Measurements from ENCODE around the gene FRMPD4.

FRMPD4 gene

DNA sequence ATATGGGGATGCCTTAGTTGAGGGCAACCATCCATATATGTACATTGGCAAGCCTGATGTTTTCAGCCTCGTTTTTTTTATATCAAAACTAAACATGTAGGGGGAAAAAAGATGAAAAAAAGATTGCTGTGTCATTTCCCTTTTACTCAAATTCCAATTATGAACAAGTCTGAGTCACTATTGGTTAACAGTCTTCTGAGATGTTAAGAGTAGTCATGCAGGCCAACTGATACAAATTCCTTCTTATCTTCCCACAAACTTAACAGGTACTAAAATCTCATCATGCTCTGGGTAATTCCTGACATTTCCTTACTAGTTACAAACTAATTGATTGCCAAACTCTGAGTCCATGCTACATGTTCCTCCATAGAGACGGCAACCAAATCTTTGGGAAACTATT lies 222.1 kb downstream of the FRMPD4 start:
- DNase-seq (ENCODE audit: low read depth in 1 of 2, low spot score in 1 of 2): no peak

DNA sequence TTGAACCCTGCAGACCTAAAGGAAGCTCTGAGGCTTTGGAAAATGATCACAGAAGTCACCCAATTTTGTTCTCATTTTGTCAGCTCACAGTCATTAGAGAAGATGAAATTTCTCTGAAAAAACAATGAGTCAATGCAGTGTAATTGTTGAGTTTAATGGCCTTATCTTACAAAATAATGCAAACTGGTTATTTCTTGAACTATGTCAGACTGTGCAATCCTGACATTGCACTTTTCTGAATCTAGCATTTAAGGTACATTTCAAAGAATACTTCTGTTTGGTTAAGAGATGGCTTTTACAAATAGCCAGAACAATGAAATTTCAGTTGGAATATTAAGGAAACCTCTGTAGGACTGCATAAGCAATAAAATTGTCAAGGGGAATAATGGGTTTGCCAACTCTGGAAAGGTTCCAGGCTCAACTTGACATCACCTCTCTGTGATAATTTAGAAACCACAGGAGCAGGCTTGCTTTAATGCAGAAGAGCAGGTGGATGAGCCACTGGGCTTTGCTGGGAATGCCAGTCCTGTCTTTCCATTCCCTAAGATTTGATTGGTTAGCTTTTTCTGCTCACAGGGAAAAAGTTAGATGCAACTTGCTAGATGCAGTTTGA lies 222.8 kb downstream of the FRMPD4 start:
- DNase-seq (ENCODE audit: low read depth in 1 of 2, low spot score in 1 of 2): no peak

DNA sequence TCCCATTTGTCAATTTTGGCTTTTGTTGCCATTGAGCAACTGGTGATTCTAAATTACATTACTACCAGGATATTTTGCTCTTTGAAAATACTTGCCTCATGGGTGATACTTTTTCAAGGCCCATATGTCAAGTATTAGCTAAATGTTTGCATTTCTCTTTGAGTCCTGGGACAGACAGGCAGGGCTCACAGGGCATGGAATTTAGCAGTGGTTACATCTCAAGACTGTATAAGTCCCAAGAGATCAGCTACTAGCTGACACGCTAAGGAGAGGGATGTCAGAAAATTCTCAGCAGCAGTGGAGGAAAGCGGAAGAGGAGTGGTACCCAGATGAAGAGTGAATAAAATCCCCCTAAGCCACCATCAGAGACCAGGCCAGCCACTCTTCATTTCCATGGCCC lies 224.9 kb downstream of the FRMPD4 start:
- no peak for DNase-seq (ENCODE audit: low read depth in 1 of 2, low spot score in 1 of 2)

DNA sequence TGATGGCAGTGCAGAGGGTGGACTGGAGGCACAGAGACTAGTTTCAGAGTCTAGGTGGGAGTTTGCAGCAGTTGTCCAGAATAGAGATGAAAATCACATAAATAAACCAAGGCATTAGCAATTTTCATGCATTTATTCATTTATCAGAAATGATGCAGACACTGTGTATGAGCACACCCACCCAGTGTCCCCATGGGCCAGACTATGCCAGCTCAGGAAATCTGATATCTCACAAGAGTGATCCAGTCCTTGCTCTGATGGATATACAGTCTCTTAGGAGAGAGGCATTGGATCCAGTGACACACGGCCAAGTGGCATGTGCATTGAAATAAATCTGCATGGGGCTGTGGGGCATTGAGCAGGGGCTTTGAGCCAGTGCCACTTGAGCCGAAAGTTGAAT lies 228.2 kb downstream of the FRMPD4 start:
- no peak for DNase-seq (ENCODE audit: low read depth in 1 of 2, low spot score in 1 of 2)

DNA sequence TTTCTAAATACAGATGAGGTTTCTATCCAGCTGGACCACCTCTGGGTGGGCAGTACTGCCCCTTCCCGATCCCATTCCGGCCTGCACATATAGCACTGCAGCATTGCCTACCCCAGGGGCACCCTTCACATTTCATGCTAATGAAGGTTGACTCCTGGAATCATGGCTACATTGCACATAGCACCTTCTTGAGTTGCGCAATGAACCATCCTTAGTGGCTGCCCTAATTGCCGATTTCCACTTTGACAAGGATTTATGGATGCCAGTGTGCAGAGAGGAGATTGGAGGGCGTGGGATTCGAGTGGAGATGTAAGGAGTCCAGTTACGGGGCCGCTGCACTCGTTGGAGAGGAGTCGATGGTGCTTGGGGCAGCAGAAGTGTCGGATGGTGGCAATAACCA lies 229.0 kb downstream of the FRMPD4 start:
- no peak for DNase-seq (ENCODE audit: low read depth in 1 of 2, low spot score in 1 of 2)

DNA sequence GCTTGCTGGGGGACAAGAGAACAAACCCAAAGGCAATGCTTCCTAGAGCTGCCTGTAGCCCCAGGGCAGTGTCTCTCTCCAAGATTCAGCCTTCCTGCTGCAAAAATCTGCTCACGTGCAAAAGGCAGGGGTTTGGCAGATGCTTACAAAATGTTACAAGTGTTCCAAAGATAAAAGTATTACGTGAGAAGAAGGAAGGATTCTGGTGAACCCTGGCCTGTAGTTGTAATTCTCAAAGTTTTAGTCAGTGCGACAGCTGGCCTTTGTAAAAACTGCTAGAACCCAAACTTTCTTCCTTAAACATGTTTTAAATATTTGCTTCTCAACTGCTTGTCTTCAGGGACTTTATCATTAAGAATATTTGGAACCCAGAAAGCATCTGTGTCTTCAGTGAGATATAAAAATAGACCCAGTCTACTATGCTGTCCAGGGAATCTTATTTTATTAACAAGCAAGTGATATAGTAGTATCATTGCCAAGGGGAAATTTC lies 232.3 kb downstream of the FRMPD4 start:
- DNase-seq (ENCODE audit: low read depth in 1 of 2, low spot score in 1 of 2): no peak

DNA sequence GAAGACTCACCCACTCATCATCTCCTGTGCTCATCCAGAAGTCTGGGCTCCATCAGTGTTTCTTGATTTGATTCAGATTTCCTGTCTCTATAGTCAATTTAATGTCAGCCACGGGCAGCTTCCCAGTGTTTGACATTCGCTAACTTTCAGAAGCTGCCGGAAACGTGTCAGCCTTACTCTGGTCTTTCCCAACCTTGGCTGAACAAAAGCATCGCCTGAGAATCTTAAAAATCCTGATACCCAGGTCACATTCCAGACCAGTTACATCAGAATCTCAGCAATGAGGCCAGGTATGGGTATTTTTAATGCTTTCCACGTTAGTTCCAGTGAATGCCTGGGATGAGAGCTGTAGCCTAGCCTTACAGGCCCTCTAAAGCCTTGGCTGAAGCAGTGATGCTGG lies 233.8 kb downstream of the FRMPD4 start:
- no peak for DNase-seq (ENCODE audit: low read depth in 1 of 2, low spot score in 1 of 2)

DNA sequence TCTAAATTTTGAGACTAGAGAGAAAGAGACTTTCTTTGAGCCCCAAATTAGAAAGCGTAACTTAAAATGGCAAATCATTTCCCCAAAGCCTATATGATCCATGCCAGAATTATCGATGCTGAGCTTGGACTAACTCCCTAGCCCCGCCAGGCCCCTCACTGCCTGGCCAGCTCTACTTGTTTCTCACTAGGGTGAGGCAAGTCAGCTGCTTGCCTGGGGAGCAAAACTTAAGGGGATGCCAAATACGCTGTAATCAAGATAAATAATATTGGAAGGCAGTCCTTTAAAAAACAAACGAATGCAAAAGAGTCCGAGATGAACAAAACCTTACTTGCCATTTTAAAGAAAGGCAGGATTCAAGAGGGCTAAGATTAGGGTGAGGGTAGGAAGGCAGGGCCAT lies 236.0 kb downstream of the FRMPD4 start:
- no peak for DNase-seq (ENCODE audit: low read depth in 1 of 2, low spot score in 1 of 2)

DNA sequence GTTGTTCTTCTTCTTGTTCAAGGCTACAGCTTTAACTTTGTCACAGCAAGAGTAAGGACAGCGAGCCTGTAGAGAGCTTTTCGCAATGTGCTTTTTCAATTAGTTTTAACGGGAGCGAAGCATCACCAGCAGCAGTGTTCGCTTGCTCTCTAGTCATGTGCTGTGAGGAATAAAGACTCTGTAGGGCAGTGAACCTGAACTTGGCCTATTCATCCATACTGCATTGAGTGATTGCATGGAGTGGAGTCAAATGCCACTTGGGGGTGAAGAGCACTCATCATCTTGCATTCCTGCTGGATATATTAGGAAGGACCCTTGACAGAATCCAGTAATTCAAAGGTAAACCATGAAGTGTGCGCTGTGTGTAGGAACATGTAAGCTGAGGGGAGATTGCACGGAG lies 240.0 kb downstream of the FRMPD4 start:
- DNase-seq (ENCODE audit: low read depth in 1 of 2, low spot score in 1 of 2): no peak

DNA sequence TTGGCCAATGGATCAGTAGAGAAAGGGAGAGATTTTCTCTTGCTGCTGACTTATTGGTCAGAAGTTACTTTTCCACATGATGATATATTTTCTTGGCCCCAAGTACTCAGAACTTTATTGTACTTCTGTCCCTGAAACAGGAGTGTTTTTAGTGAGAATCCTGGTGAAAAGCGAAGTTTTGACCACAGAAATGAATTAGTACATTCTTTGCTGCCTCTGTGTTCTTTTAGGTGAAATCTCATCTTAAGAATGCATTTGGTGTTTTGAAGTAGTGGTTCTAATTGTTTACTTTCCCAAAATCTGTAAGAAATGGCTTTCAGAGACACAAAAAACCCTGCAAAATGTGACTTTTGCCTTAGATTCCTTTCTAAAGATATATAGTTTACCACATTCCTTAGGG lies 240.4 kb downstream of the FRMPD4 start:
- DNase-seq (ENCODE audit: low read depth in 1 of 2, low spot score in 1 of 2): no peak

DNA sequence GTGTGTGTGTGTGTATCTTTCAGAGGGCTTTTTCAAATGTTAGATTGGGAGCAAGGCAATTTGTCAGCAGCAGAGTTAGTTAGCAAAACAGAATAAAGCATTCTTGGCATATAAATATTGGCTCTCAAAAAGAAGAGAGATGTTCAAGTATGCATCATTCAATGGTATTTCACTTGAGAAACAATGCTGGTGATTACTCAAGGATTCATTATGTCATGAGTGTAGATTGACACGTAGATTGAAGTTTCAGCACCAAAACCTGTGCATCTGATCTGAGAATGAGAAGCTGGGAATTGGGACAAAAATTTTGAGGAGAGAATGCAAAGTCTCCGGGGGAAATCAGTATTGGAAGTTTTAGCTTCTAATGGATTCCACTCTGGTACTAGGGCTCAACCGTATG lies 241.4 kb downstream of the FRMPD4 start:
- DNase-seq (ENCODE audit: low read depth in 1 of 2, low spot score in 1 of 2): no peak

DNA sequence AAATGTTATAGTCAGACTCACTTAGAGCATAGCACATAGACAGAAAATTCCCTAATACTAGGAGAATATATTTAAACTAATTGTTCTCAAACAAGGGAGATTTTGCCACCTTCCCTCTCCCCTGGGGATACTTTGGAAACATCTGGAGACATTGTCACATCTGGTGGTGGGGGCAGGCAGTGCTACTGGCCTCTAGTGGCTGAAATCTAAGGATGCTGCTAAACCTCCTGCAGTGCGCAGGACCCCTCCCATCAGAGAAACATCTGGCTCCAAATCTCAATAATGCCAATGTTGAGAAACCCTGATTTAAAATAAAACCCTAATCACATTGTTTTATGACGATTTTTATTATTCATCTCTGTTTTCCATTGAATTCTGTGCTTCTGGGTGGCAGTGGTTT lies 244.9 kb downstream of the FRMPD4 start:
- no peak for DNase-seq (ENCODE audit: low read depth in 1 of 2, low spot score in 1 of 2)

DNA sequence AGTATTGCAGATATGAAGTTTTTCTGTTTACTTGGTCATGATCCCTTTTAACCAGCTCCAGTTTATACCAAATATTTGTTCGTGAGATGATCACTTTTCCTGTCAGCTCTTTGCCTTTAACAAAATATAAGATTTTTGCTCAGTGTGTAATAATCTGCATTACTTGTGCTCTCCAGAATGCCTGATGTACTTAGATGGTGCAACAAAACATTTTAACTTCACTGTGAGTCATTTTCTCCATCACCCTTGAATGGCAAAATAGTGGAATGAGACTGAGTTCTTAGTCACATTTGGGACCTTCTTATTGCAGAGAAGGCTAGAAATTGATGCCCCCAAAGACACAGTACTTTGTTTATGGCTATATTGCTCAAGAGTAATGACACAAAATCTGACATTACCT lies 252.0 kb downstream of the FRMPD4 start:
- no peak for DNase-seq (ENCODE audit: low read depth in 1 of 2, low spot score in 1 of 2)

DNA sequence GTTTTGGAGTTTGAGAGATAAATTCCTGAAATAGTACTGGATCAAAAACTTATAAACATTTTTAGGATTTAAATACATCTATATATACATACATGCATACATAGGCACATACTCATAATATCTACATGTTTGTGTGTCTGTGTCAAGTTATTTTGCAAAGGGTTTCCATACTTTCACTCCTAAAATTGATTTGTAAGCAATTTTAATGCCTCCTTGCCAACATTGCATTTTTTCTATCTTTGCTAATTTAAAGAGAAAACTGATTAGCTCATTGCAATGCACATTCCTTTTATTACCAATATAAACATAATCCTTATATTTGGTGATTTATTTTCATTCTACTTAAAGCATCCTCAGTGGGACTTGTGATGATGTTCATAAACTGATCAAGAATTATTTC lies 258.3 kb downstream of the FRMPD4 start:
- no peak for DNase-seq (ENCODE audit: low read depth in 1 of 2, low spot score in 1 of 2)

DNA sequence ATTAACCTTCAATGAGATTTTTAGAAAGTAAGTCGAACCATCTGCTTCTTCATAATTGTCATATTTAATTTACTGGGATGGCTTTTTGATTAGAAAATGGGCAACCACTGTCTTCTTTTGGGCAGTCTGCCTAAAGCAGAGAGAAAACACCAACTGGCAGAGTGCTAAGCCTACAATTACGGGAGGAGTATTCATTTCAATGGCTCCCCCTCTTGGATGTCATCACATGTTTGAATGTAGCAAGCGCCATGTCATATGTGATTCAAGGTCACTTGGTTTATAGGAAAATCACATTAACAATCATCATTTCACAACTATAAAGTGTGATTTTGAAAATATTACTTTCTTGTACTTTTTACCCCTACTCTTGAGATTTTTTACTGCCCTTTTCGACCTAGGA lies 261.9 kb downstream of the FRMPD4 start:
- DNase-seq (ENCODE audit: low read depth in 1 of 2, low spot score in 1 of 2): no peak

DNA sequence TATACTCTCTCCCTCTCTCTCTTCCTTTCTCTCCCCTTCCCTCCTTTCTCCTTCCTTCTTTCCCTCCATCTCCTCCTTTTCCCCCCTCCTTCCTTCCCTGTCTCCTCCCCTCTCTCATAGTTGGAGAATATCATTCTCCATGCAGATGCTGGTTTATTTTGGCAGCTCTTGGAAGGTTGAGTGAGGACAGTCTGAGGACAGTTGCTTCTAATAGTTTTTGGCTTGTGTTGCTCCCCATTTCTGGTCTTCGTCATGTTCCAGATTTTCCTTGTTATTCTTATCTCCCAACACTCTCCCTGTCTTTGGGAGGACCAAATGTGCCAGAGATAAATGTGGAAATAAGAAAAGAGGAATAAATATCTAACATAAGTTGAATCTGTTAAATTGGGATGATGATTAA lies 263.0 kb downstream of the FRMPD4 start:
- DNase-seq (ENCODE audit: low read depth in 1 of 2, low spot score in 1 of 2): no peak

DNA sequence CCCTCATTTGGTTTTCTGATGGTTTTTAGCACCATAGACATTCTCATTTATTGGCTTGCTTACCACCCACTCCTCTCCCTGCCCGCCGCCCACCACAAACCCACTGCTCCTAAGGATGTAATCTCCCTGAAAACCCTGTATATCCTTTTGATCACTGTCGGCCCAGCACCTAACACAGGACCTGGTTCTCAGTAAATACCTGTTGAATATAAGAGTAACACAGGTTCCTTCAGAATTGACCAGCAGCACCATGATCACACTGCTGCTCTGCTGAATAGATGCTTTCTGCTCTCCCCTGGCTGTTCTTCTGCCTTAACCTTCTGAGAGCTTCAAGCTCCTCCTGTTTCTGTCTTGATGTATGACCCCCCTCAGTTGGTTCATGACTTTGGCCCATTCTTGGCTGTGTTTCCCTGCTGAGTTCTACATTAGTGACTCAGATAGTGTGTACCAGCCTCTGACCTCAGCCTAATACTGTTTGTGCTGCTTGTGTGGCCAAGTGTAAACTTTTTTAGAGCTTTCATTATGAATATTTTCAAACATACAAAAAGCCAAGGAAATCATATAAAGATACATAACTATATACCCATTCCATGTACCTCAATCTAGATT lies 265.3 kb downstream of the FRMPD4 start:
- DNase-seq (ENCODE audit: low read depth in 1 of 2, low spot score in 1 of 2): no peak

DNA sequence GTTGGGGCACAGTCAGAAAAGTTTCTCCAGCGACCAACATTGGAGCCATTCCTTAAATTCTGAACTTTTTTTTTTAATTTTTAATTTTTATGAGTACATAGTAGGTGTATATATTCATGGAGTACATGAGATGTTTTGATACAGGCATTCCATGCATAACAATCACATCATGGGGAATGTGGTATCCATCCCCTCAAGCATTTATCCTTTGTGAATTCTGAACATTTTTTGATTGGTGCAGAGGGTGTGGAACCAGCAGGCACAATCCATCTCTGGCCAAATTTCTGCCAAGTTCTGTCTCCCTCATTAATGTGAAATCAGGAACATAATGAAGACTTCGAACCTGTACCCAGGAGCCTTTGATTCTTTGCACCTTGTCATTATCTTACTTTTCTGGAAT lies 267.0 kb downstream of the FRMPD4 start:
- no peak for DNase-seq (ENCODE audit: low read depth in 1 of 2, low spot score in 1 of 2)

DNA sequence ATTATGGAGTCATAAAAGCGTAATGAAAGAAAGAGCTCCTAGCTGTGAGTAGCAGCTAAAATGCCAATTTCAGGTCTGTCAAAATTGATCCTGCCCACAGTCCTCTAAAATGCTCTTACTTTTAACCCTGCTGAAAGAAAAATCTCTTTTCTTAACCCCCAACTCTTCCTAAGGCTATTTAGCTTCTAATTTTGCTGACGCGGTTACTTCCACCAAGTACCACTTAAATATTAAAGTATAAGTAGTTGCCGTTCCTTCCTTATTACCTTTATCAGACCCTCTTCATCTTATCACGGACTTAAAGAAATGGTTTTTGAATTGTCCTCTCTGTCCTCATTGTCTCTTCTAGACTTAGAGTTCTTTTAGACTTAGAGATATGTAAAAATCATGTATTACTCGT lies 272.2 kb downstream of the FRMPD4 start:
- no peak for DNase-seq (ENCODE audit: low read depth in 1 of 2, low spot score in 1 of 2)

DNA sequence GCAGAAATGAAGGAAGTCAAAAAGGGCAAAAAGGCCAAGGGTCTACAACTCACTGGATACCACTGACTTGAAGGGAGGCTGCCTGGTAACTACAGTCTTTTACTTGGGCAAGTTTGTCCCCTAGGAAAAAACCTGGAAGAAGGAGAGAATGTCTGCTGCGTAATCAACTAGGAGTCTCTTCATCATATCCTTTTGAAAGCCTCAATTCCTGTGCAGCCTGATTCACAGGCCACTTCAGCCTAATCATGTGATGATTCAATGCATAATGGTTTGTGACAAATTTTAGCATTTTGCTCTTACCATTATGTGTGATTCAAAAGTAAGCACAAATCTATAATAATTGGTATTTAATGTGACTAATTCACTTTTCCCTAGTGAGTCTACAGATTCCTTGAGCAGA lies 273.6 kb downstream of the FRMPD4 start:
- no peak for DNase-seq (ENCODE audit: low read depth in 1 of 2, low spot score in 1 of 2)

DNA sequence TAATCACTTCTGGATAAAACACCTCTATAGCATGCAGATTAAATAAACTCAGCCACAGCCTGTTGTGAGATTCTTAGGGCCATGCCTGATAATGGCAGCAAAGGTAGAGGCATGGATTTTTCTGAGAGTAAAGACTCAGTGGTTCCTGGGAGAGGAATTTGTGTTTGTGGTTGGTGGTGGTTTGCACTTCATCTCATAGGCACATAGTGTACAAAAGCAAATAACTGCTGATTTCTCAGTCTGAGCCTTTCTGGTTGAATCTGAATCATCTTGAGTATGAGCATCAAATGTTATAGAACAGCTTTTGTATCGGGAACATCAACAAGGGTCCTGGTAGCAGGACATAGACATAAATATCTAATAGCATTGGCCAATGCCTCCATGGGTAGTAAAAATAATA lies 274.3 kb downstream of the FRMPD4 start:
- DNase-seq (ENCODE audit: low read depth in 1 of 2, low spot score in 1 of 2): no peak

DNA sequence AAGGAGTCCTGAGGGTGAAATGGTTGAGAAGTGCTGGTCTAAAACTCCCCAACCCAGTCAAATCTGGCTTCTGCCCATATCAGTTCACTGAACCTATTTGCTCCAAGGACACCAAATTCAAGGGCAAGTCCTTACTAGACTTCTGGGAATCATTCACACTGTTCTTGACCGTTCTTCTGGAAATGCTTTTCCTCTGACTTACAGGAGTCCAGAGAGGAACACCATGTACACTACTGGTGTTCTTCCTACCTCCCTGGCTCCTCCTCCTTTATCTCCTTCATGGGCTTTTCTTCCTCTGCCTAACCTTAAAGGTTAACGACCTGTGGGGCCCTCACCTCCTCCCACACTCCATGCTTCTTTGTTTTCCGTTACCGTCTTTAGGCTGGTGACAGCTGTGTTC lies 281.3 kb downstream of the FRMPD4 start:
- no peak for DNase-seq (ENCODE audit: low read depth in 1 of 2, low spot score in 1 of 2)

DNA sequence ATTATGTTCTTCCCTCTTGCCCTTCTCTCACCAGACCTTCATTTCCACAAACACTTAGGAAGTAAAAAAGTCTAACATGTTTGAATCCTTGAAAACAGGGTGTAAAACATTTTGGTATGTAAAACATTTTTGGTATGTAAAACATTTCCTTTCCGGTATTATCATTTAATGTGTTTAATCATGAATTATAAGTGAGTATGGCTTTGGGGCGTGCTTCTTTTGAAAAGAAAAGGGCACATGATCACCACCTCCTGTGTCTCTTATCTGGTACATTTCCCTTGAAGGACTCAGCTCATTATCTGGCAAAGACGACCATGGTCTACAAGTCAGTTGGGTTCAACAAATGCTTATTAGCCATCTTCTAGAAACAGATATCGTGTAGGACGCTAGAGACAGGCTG lies 283.6 kb downstream of the FRMPD4 start:
- no peak for DNase-seq (ENCODE audit: low read depth in 1 of 2, low spot score in 1 of 2)

Data from stimulated activated CD4-positive, alpha-beta T cell treated with anti-CD3 and anti-CD28 coated beads, Interleukin-15, amount 100 ng/mL, for 1 hour (primary cell).